Neural progenitor cell (in vitro differentiated cells): ENCODE measurements around the gene BBS12. TPM values are rescaled to one million over a fixed set of nuclear protein-coding genes. Genes with fewer than 3 reads are reported as not detected.

Experiments used
- DNase-seq: peaks from one replicate; pipeline ENCODE4 v3.0.0-alpha.2; 2016; ENCODE audit warnings: low spot score
- H2AFZ ChIP-seq: fragments of 200-600 bp; sonication (generic); replicated peaks from 2 replicates; pipeline ENCODE4 v1.6.1; 2016; ENCODE audit warnings: antibody characterized with exemption
- H3F3A ChIP-seq: fragments of 200-600 bp; sonication (generic); 2 replicates; pipeline ENCODE4 v1.6.1; 2016; ENCODE audit warnings: antibody characterized with exemption, low read depth
- H3K27ac ChIP-seq: fragments of 200-600 bp; sonication (generic); 2 replicates; pipeline ENCODE4 v1.5.1; 2016; ENCODE audit warnings: mild to moderate bottlenecking
- H3K27me3 ChIP-seq: fragments of 200-600 bp; sonication (generic); 2 replicates; pipeline ENCODE4 v1.6.1; 2016; ENCODE audit warnings: mild to moderate bottlenecking, moderate library complexity
- H3K36me3 ChIP-seq: fragments of 200-600 bp; sonication (generic); 2 replicates; pipeline ENCODE4 v1.5.1; 2016
- H3K4me1 ChIP-seq: fragments of 200-600 bp; sonication (generic); 2 replicates; pipeline ENCODE4 v1.6.1; 2016; ENCODE audit warnings: mixed run types
- H3K4me2 ChIP-seq: fragments of 200-600 bp; sonication (generic); 2 replicates; pipeline ENCODE4 v1.6.1; 2016
- H3K4me3 ChIP-seq: fragments of 200-600 bp; sonication (generic); 2 replicates; pipeline ENCODE4 v1.5.1; 2016
- H3K79me2 ChIP-seq: fragments of 200-600 bp; sonication (generic); 2 replicates; pipeline ENCODE4 v1.6.1; 2016; ENCODE audit warnings: low read depth
- H3K9ac ChIP-seq: fragments of 200-600 bp; sonication (generic); 2 replicates; pipeline ENCODE4 v1.6.1; 2016
- H3K9me3 ChIP-seq: fragments of 200-600 bp; sonication (generic); 2 replicates; pipeline ENCODE4 v1.5.1; 2016; ENCODE audit warnings: low read depth
- H4K20me1 ChIP-seq: fragments of 200-600 bp; sonication (generic); 2 replicates; pipeline ENCODE4 v1.6.1; 2016; ENCODE audit warnings: low read depth
- H3K27ac Mint-ChIP-seq: 3 replicates; pipeline ENCODE4 v1.8.0; 2021; ENCODE audit warnings: mixed read lengths
- H3K27me3 Mint-ChIP-seq: 2 replicates; pipeline ENCODE4 v1.8.0; 2022; ENCODE audit warnings: low read depth, mild to moderate bottlenecking, inconsistent platforms, moderate library complexity, mixed read lengths; ENCODE audit not compliant: insufficient read depth
- H3K36me3 Mint-ChIP-seq: 3 replicates; pipeline ENCODE4 v1.8.0; 2021; ENCODE audit warnings: mixed read lengths
- H3K4me1 Mint-ChIP-seq: 3 replicates; pipeline ENCODE4 v1.8.0; 2021; ENCODE audit warnings: mixed read lengths
- H3K4me3 Mint-ChIP-seq: 3 replicates; pipeline ENCODE4 v1.8.0; 2021; ENCODE audit warnings: mild to moderate bottlenecking, moderate library complexity, mixed read lengths
- H3K9me3 Mint-ChIP-seq: 3 replicates; pipeline ENCODE4 v1.8.0; 2020; ENCODE audit warnings: mixed read lengths
- EZH2 ChIP-seq: fragments of 200-600 bp; sonication (generic); IDR thresholded peaks from 2 replicates; pipeline ENCODE4 v1.6.1; 2017; ENCODE audit warnings: antibody characterized with exemption, mild to moderate bottlenecking, moderate library complexity
- EZH2phosphoT487 ChIP-seq: fragments of 200-600 bp; sonication (generic); IDR thresholded peaks from 2 replicates; pipeline ENCODE4 v1.6.1; 2017; ENCODE audit warnings: antibody characterized with exemption
- total RNA-seq: library from RNA; depleted of rRNA; stranded (reverse); fragments of >200 nt; gene quantifications from 2 replicates; pipeline ENCODE4 v1.2.3, GENCODE V29; 2015; ENCODE audit warnings: low replicate concordance
- TF ChIP-seq, protein P1 (sequence below): fragments of 200-600 bp; sonication (generic); IDR thresholded peaks from 2 replicates; pipeline ENCODE4 v1.5.1; 2017; ENCODE audit warnings: antibody characterized with exemption, mild to moderate bottlenecking

The BBS12 gene
- total RNA-seq, 1 donor from 2014 or later: 7.7 TPM

DNA sequence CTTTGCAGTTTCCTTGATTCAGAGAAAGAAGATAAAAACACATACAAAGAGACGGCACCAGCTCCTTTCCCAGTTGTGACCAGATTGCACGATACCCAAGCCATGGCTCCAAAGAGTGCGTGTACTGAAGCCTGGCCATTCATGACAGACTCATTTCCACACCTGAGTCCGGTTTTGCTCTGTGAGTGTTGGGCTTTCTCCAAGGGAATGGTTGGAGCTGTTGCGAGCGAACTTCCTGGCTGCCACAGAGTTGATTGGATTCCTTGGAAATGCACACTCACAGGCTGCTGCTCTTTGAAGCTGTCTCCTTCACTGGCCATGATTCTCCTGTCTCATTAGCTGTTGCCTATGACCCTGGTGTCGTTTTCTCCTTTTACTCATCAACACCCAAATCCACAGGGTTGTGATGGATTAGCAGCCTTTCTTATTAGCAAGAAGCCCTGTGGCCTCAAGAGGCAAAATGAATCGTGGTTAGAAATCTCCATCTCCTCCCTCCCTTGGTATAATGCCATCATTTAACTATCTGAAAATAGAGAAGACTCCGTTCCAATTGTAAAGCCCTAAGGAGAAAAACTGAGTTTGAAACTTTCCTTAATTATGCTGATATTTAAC is 43.9 kb upstream of the BBS12 start:
- Histone ChIP-seq H3K36me3 (no peaks in the 10 kb centered on the region), H3K27me3 (no peaks in the 10 kb centered on the region), H3K9me3 (no peaks in the 10 kb centered on the region), H4K20me1 (no peaks in the 10 kb centered on the region), H2AFZ (peak overlapping the region; percentile 3), H3F3A (no peaks in the 10 kb centered on the region), H3K79me2 (no peaks in the 10 kb centered on the region), H3K27ac (no peak overlapping the region), H3K4me1 (no peaks in the 10 kb centered on the region), H3K9ac (no peak overlapping the region), H3K4me2 (no peak overlapping the region), H3K4me3 (no peak overlapping the region)
- H3K4me1 Mint-ChIP-seq: peaks cover 8% of the 10 kb centered on the region
- H3K4me3 Mint-ChIP-seq: no peak overlapping the region
- DNase-seq: no peak
- no peaks in the 10 kb centered on the region for H3K36me3 Mint-ChIP-seq
- H3K27ac Mint-ChIP-seq: peak overlapping the region; percentile 68
- TF ChIP-seq EZH2phosphoT487 (no peak), EZH2 (no peak)
- TF ChIP-seq, protein P1, sequence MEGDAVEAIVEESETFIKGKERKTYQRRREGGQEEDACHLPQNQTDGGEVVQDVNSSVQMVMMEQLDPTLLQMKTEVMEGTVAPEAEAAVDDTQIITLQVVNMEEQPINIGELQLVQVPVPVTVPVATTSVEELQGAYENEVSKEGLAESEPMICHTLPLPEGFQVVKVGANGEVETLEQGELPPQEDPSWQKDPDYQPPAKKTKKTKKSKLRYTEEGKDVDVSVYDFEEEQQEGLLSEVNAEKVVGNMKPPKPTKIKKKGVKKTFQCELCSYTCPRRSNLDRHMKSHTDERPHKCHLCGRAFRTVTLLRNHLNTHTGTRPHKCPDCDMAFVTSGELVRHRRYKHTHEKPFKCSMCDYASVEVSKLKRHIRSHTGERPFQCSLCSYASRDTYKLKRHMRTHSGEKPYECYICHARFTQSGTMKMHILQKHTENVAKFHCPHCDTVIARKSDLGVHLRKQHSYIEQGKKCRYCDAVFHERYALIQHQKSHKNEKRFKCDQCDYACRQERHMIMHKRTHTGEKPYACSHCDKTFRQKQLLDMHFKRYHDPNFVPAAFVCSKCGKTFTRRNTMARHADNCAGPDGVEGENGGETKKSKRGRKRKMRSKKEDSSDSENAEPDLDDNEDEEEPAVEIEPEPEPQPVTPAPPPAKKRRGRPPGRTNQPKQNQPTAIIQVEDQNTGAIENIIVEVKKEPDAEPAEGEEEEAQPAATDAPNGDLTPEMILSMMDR: no peak
- no peaks in the 10 kb centered on the region for H3K9me3 Mint-ChIP-seq
- no peaks in the 10 kb centered on the region for H3K27me3 Mint-ChIP-seq

DNA sequence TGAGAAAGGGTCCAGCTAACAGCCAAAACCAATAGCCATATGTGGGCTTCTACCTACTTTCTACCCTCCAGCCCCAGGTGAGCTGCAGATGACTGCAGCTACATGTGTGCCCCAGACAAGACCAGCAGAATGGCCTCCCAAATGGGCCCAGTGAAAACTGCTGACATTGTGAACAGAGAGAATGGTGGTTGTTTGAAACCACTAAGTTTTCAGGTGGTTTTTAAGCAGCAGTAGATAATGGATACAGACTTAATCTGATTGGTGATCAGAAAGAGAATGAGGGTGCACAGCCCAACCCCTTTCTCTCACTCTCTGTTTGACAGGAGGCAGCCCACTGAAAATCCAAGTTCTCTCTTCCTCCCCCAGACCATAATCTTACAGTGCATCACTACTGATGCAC is 42.5 kb upstream of the BBS12 start:
- H3K27me3 Mint-ChIP-seq: no peaks in the 10 kb centered on the region

DNA sequence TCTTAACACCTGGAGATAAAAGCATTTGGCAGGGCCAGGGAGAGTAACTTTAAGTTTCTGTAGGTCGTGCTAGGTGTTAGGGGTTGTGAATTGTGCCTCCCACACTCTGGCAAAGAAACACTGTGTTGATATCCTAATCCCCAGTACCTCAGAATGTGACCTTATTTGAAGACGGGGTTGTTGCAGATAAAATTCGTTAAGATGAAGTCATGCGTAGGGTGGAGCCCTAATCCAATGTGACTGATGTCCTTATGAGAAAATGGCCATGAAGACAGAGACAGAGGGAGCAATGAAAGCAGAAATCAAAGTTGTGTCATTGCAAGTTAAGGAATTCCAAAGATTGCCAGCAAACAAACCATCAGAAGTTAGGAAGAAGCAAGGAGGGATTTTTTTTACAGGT is 40.5 kb upstream of the BBS12 start:
- Histone ChIP-seq H3K79me2 (no peaks in the 10 kb centered on the region), H3K27ac (no peak overlapping the region), H3K4me2 (no peak overlapping the region), H2AFZ (no peak overlapping the region), H4K20me1 (no peaks in the 10 kb centered on the region), H3K9me3 (no peaks in the 10 kb centered on the region), H3K36me3 (no peaks in the 10 kb centered on the region), H3K4me1 (no peaks in the 10 kb centered on the region), H3F3A (no peaks in the 10 kb centered on the region), H3K27me3 (no peaks in the 10 kb centered on the region), H3K9ac (no peak overlapping the region), H3K4me3 (no peak overlapping the region)
- Mint-ChIP-seq H3K4me1 (peaks cover 8% of the 10 kb centered on the region), H3K36me3 (no peaks in the 10 kb centered on the region), H3K4me3 (no peak overlapping the region), H3K27ac (no peak overlapping the region), H3K27me3 (no peaks in the 10 kb centered on the region), H3K9me3 (no peaks in the 10 kb centered on the region)
- TF ChIP-seq, protein P1: no peak
- TF ChIP-seq EZH2: no peak
- TF ChIP-seq EZH2phosphoT487: no peak
- no peak for DNase-seq

More for the DNA sequence above, 42.5 kb upstream of the BBS12 start:
- H2AFZ ChIP-seq: no peak overlapping the region
- no peak overlapping the region for H3K4me3 Mint-ChIP-seq
- no peaks in the 10 kb centered on the region for H3F3A ChIP-seq
- H3K36me3 ChIP-seq: no peaks in the 10 kb centered on the region
- no peak for DNase-seq
- no peaks in the 10 kb centered on the region for H3K9me3 ChIP-seq
- H3K27me3 ChIP-seq: no peaks in the 10 kb centered on the region
- no peaks in the 10 kb centered on the region for H3K4me1 ChIP-seq
- H3K4me2 ChIP-seq: no peak overlapping the region
- peaks cover 8% of the 10 kb centered on the region for H3K4me1 Mint-ChIP-seq
- H3K4me3 ChIP-seq: no peak overlapping the region
- no peaks in the 10 kb centered on the region for H3K79me2 ChIP-seq
- H3K27ac Mint-ChIP-seq: no peak overlapping the region
- no peaks in the 10 kb centered on the region for H3K9me3 Mint-ChIP-seq
- no peaks in the 10 kb centered on the region for H3K36me3 Mint-ChIP-seq
- no peaks in the 10 kb centered on the region for H4K20me1 ChIP-seq
- H3K27ac ChIP-seq: no peak overlapping the region
- TF ChIP-seq EZH2phosphoT487 (no peak), EZH2 (no peak)
- TF ChIP-seq, protein P1: no peak
- no peak overlapping the region for H3K9ac ChIP-seq
